Measurements from ENCODE around the gene BMX. TPM values are rescaled to one million over a fixed set of nuclear protein-coding genes. Genes with fewer than 3 reads are reported as not detected.
A peak's percentile ranks its signal among the peaks of the same experiment; 100 is the strongest.

Gene BMX
- total and polyA plus RNA-seq, 3 donors from 2014 or later, result 0.12 to 1.2 (median 0.55) TPM

GRCh38 chrX:15579778-15580747 lies 79.5 kb downstream of the BMX start:
- Histone ChIP-seq H3K4me3 (no peak overlapping the region), H3K4me1 (no peaks in the 10 kb centered on the region), H3K36me3 (ENCODE audit: low read depth, missing control alignments) (no peaks in the 10 kb centered on the region), H3K9me3 (no peaks in the 10 kb centered on the region), H3K27me3 (no peaks in the 10 kb centered on the region), H3K27ac (no peak overlapping the region)
- intact Hi-C loops (cut with DNase I; ENCODE audit: low total_unique reads), result no loop called here
- 61 to 72% methylated on average over 5 of the region's 5 CpGs for WGBS, 2 donors
- DNase-seq, result no peak
- TF ChIP-seq POLR2A (IDR thresholded peaks at IDR 0.05), result no peak
- TF ChIP-seq CTCF (IDR thresholded peaks at IDR 0.05), result no peak

- Histone ChIP-seq H3K4me3 (no peak overlapping the region), H3K27ac (no peak overlapping the region)
- 50 to 57% methylated on average over 1 to 2 of the region's 2 CpGs for WGBS, 2 donors
These were observed 93.8 kb downstream of the BMX start for GRCh38 chrX:15594371-15594770.

GRCh38 chrX:15598026-15598425 lies 97.4 kb downstream of the BMX start:
- WGBS, 2 donors, result 41 to 50% methylated on average over 3 of the region's 3 CpGs
- peak overlapping the region in 1 of 2 donors; percentile 36 for H3K27ac ChIP-seq
- H3K27me3 ChIP-seq, result no peaks in the 10 kb centered on the region
- no peak for DNase-seq
- H3K36me3 ChIP-seq (ENCODE audit: low read depth, missing control alignments), result no peaks in the 10 kb centered on the region
- no peaks in the 10 kb centered on the region for H3K9me3 ChIP-seq
- H3K4me3 ChIP-seq, result no peak overlapping the region
- intact Hi-C loops (cut with DNase I; ENCODE audit: low total_unique reads), result no loop called here
- TF ChIP-seq CTCF (IDR thresholded peaks at IDR 0.05), result no peak
- no peak for TF ChIP-seq POLR2A (IDR thresholded peaks at IDR 0.05)
- H3K4me1 ChIP-seq, result no peaks in the 10 kb centered on the region

More at GRCh38 chrX:15594371-15594770, 93.8 kb downstream of the BMX start:
- H3K9me3 ChIP-seq, result no peaks in the 10 kb centered on the region
- no peak for DNase-seq
- H3K27me3 ChIP-seq, result no peaks in the 10 kb centered on the region
- TF ChIP-seq POLR2A (IDR thresholded peaks at IDR 0.05) (no peak), CTCF (IDR thresholded peaks at IDR 0.05) (no peak)
- no peaks in the 10 kb centered on the region for H3K4me1 ChIP-seq
- intact Hi-C loops (cut with DNase I; ENCODE audit: low total_unique reads), result no loop called here
- H3K36me3 ChIP-seq (ENCODE audit: low read depth, missing control alignments), result no peaks in the 10 kb centered on the region

- Histone ChIP-seq H3K4me3 (no peak overlapping the region), H3K27ac (peak overlapping the region; percentile 18 to 45), H3K4me1 (no peaks in the 10 kb centered on the region), H3K36me3 (ENCODE audit: low read depth, missing control alignments) (no peaks in the 10 kb centered on the region), H3K9me3 (no peaks in the 10 kb centered on the region), H3K27me3 (no peaks in the 10 kb centered on the region)
- no peak for DNase-seq
- 56 to 57% methylated on average over 2 to 4 of the region's 4 CpGs for WGBS, 2 donors
- intact Hi-C loops (cut with DNase I; ENCODE audit: low total_unique reads), result no loop called here
- TF ChIP-seq CTCF (IDR thresholded peaks at IDR 0.05), result no peak
- TF ChIP-seq POLR2A (IDR thresholded peaks at IDR 0.05), result no peak
These were observed 98.9 kb downstream of the BMX start for GRCh38 chrX:15599461-15599860.
